Activated CD8-positive, alpha-beta T cell treated with anti-CD3 and anti-CD28 coated beads for 36 hours (primary cell): Measurements from ENCODE around the gene TMEM242. TPM values are rescaled to one million over a fixed set of nuclear protein-coding genes. Genes with fewer than 3 reads are reported as not detected.

Experiments
- ATAC-seq: fragments of 200-7000 bp; cut with Tn5 transposase; one replicate; pipeline ENCODE4 v1.10.0; 2021; ENCODE audit warnings: mild to moderate bottlenecking, moderate library complexity
- CTCF ChIA-PET: fragments of 350-600 bp; sonication (Branson Sonifier 250); formaldehyde crosslinking; loops from one replicate; lab custom pipeline; 2021; ENCODE audit warnings: antibody characterized with exemption; lab: Charles Lee
- POLR2A ChIA-PET: fragments of 350-600 bp; sonication (Branson Sonifier 250); formaldehyde crosslinking; loops from one replicate; lab custom pipeline; 2021; ENCODE audit warnings: antibody characterized with exemption; lab: Charles Lee
- DNase-seq: peaks from one replicate; pipeline ENCODE4 v3.0.0-alpha.2; 2020
- H3K27ac Mint-ChIP-seq: one replicate; pipeline ENCODE4 v1.8.0; 2021; ENCODE audit warnings: mild to moderate bottlenecking, mixed read lengths
- H3K27me3 Mint-ChIP-seq: one replicate; pipeline ENCODE4 v1.8.0; 2021; ENCODE audit warnings: mixed read lengths
- H3K36me3 Mint-ChIP-seq: one replicate; pipeline ENCODE4 v1.8.0; 2021; ENCODE audit warnings: low read depth, mixed read lengths
- H3K4me1 Mint-ChIP-seq: one replicate; pipeline ENCODE4 v1.8.0; 2021; ENCODE audit warnings: low read depth, mixed read lengths
- H3K4me3 Mint-ChIP-seq: one replicate; pipeline ENCODE4 v1.8.0; 2021; ENCODE audit warnings: mild to moderate bottlenecking, moderate library complexity, mixed read lengths
- H3K9me3 Mint-ChIP-seq: one replicate; pipeline ENCODE4 v1.8.0; 2021; ENCODE audit warnings: mixed read lengths
- CTCF ChIP-seq: fragments of 200-600 bp; IDR thresholded peaks from one replicate; pipeline ENCODE4 v1.8.0; 2022; ENCODE audit warnings: antibody characterized with exemption, mild to moderate bottlenecking
- intact Hi-C: fragments of 100-400 bp; cut with micrococcal nuclease; formaldehyde crosslinking; loops from one replicate; pipeline ENCODE4 v1.10.0; 2022
- total RNA-seq, 2 experiments: library from RNA; stranded (reverse); gene quantifications; one replicate each; pipeline ENCODE4 v1.2.3, GENCODE V29; 2021

The TMEM242 gene
- total RNA-seq, 2 experiments from 2014 or later: 7.8 to 8.0 TPM

GRCh38 chr6:157240960-157241311 lies 82.4 kb downstream of the TMEM242 start:
- Mint-ChIP-seq H3K36me3 (peaks cover 1% of the 10 kb centered on the region), H3K4me1 (peaks cover 2% of the 10 kb centered on the region), H3K27me3 (peaks cover 14% of the 10 kb centered on the region), H3K4me3 (no peak overlapping the region), H3K9me3 (no peaks in the 10 kb centered on the region), H3K27ac (no peak overlapping the region)
- POLR2A ChIA-PET: no interaction called here
- DNase-seq: no peak
- no peak for ATAC-seq
- CTCF ChIA-PET: no interaction called here
- intact Hi-C loops: no loop called here
- TF ChIP-seq CTCF: no peak

GRCh38 chr6:157240059-157240959 lies 83.0 kb downstream of the TMEM242 start:
- Mint-ChIP-seq H3K4me1 (peaks cover 7% of the 10 kb centered on the region), H3K4me3 (no peak overlapping the region), H3K27me3 (peaks cover 19% of the 10 kb centered on the region), H3K9me3 (no peaks in the 10 kb centered on the region), H3K36me3 (peaks cover 1% of the 10 kb centered on the region), H3K27ac (no peak overlapping the region)
- DNase-seq: no peak
- intact Hi-C loops: no loop called here
- ChIA-PET POLR2A (no interaction called here), CTCF (no interaction called here)
- ATAC-seq: no peak
- TF ChIP-seq CTCF: no peak

- peaks cover 23% of the 10 kb centered on the region for H3K27me3 Mint-ChIP-seq
- no peak for TF ChIP-seq CTCF
These were observed 83.7 kb downstream of the TMEM242 start for GRCh38 chr6:157239671-157240058.

More at GRCh38 chr6:157239671-157240058, 83.7 kb downstream of the TMEM242 start:
- ATAC-seq (no peak), DNase-seq (no peak)
- no peak overlapping the region for H3K27ac Mint-ChIP-seq
- H3K9me3 Mint-ChIP-seq: no peaks in the 10 kb centered on the region
- ChIA-PET POLR2A (no interaction called here), CTCF (no interaction called here)
- no peak overlapping the region for H3K4me3 Mint-ChIP-seq
- H3K4me1 Mint-ChIP-seq: peaks cover 9% of the 10 kb centered on the region
- intact Hi-C loops: no loop called here
- H3K36me3 Mint-ChIP-seq: peaks cover 1% of the 10 kb centered on the region

Other genes starting within 250 kb of the TMEM242 start
- 1 to 10 TPM; 1.7 to 2.5 TPM for gene ZDHHC14, start 57.7 kb upstream of the TMEM242 start, total RNA-seq